Ishikawa (cell line): ENCODE measurements around the gene IKZF1.

Experiments used
- CEBPB ChIP-seq: IDR thresholded peaks from 2 replicates; pipeline ENCODE4 v1.6.1; 2012
- CREB1 ChIP-seq: IDR thresholded peaks from 2 replicates; pipeline ENCODE4 v1.6.1; 2012; ENCODE audit warnings: low read depth
- EGR1 ChIP-seq: IDR thresholded peaks from 2 replicates; pipeline ENCODE4 v1.6.1; 2012
- EP300 ChIP-seq: IDR thresholded peaks from 2 replicates; pipeline ENCODE4 v1.6.1; 2012; ENCODE audit warnings: borderline replicate concordance
- FOXM1 ChIP-seq: IDR thresholded peaks from 2 replicates; pipeline ENCODE4 v1.6.1; 2012; ENCODE audit warnings: low read depth, borderline replicate concordance
- NFIC ChIP-seq: IDR thresholded peaks from 2 replicates; pipeline ENCODE4 v1.6.1; 2012
- RAD21 ChIP-seq: IDR thresholded peaks from 2 replicates; pipeline ENCODE4 v1.6.1; 2012; ENCODE audit warnings: low read depth
- TAF1 ChIP-seq: IDR thresholded peaks from 2 replicates; pipeline ENCODE4 v1.6.1; 2012; ENCODE audit warnings: low read depth, mild to moderate bottlenecking
- TCF12 ChIP-seq: IDR thresholded peaks from 2 replicates; pipeline ENCODE4 v1.6.1; 2012; ENCODE audit warnings: low read depth
- TEAD4 ChIP-seq: IDR thresholded peaks from 2 replicates; pipeline ENCODE4 v1.6.1; 2012
- USF1 ChIP-seq: IDR thresholded peaks from 2 replicates; pipeline ENCODE4 v1.6.1; 2012
- YY1 ChIP-seq: IDR thresholded peaks from 2 replicates; pipeline ENCODE4 v1.6.1; 2012; ENCODE audit warnings: low read depth
- ZBTB7A ChIP-seq: IDR thresholded peaks from 2 replicates; pipeline ENCODE4 v1.6.1; 2012; ENCODE audit warnings: low read depth
- TF ChIP-seq, protein P1 (sequence below): IDR thresholded peaks from 2 replicates; pipeline ENCODE4 v1.6.1; 2012
- TF ChIP-seq, protein P2 (sequence below): IDR thresholded peaks from 2 replicates; pipeline ENCODE4 v1.6.1; 2012; ENCODE audit warnings: low read depth, mild to moderate bottlenecking

The IKZF1 gene

DNA sequence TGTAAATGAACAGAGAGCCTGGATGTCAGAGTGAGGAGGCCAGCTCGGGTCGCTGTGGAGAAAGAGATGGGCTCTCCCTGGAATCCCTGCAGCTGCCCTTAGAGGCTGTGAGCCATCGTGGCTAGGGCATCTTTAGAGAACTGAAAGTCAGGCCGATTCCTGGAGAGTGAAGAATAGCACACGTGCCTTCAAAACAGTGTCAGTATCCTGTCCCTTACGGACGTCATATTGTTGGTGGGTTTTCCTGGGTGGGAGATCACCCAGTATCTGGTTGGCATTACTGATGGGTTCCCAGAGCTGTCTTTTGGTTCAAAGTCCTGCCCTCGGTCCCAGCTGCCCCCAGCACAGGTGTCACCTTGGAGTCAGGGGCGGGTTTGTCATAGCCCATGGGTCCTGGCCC is 25.3 kb downstream of the IKZF1 start:
- TF ChIP-seq RAD21 (no peak), CREB1 (no peak), TEAD4 (no peak)
- TF ChIP-seq, protein P1, sequence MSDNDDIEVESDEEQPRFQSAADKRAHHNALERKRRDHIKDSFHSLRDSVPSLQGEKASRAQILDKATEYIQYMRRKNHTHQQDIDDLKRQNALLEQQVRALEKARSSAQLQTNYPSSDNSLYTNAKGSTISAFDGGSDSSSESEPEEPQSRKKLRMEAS = no peak

DNA sequence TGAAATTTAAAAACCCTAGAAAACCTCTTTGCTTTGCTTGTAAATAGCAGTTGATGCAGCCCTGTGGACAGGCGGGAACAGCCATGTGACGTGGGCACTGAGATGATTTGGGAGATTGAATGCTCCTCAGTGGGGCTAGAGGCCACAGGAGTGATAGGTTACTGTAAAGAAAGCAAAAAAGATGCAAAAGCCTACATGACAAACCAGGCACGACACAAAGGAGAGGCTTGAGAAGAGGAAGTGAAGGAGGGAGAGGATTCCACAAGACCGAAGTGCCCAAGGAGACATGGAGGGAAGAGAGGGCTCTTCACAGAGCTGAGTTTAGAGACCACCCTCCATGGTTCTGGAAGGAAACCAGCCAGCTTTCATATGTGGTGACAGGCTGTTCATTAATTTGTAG is 25.7 kb downstream of the IKZF1 start:
- TF ChIP-seq YY1 = no peak
- no peak for TF ChIP-seq EGR1
- no peak for TF ChIP-seq FOXM1

DNA sequence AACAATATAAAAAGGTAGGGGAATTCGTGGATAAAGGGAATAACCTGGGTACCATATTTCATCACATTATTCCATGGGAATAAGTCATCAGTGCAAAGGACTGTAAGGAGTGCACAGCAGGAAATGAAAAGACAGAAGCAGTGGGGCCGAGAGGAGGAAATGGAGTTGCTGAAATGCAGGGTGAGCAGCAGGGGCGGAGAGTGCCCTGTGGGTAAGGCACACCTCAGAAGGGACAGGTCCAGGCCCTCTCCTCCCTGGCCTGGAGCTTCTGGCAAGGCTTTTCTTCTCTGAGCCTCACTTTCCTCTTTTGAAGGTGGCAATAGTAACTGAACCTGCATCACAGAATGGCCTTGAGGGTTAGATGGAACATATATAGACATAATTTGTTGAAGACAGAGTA is 26.2 kb downstream of the IKZF1 start:
- TF ChIP-seq TAF1 = no peak
- no peak for TF ChIP-seq TCF12
- no peak for TF ChIP-seq EGR1

DNA sequence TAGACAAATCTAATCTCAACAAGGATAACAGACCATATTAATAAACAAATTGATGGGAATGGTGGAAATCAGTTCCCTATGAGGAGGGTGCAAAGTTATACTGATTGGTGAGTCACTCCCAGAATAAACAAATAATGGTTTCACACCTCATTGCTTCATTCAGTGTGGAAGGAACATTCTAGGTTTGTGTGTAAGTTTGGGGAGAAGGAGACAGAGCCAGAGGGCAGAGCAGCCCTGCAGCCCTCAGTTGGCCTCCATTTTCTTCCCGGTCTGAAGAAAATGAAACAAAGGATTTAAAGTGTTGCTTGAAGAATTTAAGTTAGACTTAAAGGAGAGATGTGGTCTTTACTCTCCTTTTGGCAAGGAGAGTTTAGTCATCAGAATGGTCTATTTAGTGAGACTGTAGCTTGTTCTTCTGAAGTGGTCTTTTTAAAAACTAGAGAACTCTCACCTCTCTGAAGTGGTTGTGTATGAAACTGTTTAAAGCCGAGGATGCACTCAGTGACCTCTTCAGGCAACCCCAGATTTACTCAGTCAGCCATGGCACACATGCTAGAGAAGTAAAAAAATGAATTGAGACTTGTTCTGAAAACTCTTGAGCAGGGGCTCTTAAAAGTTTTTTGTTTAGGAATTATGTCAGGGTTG is 27.2 kb downstream of the IKZF1 start:
- TF ChIP-seq NFIC (no peak), TEAD4 (no peak), CREB1 (no peak), EP300 (no peak), FOXM1 (no peak), EGR1 (no peak), TAF1 (no peak), TCF12 (no peak), RAD21 (no peak), USF1 (no peak), YY1 (no peak), ZBTB7A (no peak), CEBPB (no peak)
- TF ChIP-seq, protein P2, sequence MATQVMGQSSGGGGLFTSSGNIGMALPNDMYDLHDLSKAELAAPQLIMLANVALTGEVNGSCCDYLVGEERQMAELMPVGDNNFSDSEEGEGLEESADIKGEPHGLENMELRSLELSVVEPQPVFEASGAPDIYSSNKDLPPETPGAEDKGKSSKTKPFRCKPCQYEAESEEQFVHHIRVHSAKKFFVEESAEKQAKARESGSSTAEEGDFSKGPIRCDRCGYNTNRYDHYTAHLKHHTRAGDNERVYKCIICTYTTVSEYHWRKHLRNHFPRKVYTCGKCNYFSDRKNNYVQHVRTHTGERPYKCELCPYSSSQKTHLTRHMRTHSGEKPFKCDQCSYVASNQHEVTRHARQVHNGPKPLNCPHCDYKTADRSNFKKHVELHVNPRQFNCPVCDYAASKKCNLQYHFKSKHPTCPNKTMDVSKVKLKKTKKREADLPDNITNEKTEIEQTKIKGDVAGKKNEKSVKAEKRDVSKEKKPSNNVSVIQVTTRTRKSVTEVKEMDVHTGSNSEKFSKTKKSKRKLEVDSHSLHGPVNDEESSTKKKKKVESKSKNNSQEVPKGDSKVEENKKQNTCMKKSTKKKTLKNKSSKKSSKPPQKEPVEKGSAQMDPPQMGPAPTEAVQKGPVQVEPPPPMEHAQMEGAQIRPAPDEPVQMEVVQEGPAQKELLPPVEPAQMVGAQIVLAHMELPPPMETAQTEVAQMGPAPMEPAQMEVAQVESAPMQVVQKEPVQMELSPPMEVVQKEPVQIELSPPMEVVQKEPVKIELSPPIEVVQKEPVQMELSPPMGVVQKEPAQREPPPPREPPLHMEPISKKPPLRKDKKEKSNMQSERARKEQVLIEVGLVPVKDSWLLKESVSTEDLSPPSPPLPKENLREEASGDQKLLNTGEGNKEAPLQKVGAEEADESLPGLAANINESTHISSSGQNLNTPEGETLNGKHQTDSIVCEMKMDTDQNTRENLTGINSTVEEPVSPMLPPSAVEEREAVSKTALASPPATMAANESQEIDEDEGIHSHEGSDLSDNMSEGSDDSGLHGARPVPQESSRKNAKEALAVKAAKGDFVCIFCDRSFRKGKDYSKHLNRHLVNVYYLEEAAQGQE = no peak
- TF ChIP-seq, protein P1 = no peak

GRCh38 chr7:50332241-50333165 is 28.0 kb downstream of the IKZF1 start:
- TF ChIP-seq TCF12 = no peak
- TF ChIP-seq, protein P1 = no peak
- no peak for TF ChIP-seq CREB1
- no peak for TF ChIP-seq YY1
- TF ChIP-seq CEBPB = no peak
- no peak for TF ChIP-seq NFIC
- TF ChIP-seq, protein P2 = no peak
- no peak for TF ChIP-seq USF1
- TF ChIP-seq EP300 = no peak
- no peak for TF ChIP-seq ZBTB7A
- no peak for TF ChIP-seq RAD21
- no peak for TF ChIP-seq FOXM1
- TF ChIP-seq EGR1 = no peak
- no peak for TF ChIP-seq TAF1
- no peak for TF ChIP-seq TEAD4

DNA sequence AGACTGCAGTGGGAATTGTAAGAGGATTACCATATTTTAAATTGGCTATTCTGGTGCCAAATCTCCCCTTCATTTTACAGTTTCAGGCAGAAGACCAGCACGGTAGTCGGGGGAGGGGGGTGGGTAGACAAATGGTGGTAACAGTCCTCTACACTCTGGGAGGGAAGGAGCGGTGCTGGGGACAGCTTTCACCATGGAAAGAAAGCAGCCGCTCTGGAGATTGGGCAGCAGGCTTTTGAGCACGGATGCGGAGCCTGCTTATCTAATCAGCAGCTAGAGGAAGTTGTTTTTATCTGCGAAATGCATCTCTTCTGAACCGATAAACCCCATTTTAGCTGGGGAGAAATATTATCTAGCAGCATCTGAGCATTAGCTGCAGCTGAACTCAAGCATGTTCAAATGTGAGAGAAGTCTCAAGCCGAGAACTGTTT is 28.7 kb downstream of the IKZF1 start:
- TF ChIP-seq TAF1 = no peak
- no peak for TF ChIP-seq CREB1
- TF ChIP-seq TEAD4 = no peak
- TF ChIP-seq USF1 = no peak
- no peak for TF ChIP-seq TCF12
- TF ChIP-seq, protein P2 = no peak
- no peak for TF ChIP-seq ZBTB7A
- TF ChIP-seq NFIC = no peak
- TF ChIP-seq RAD21 = no peak
- no peak for TF ChIP-seq CEBPB
- no peak for TF ChIP-seq YY1
- TF ChIP-seq EP300 = no peak
- no peak for TF ChIP-seq FOXM1
- TF ChIP-seq, protein P1 = no peak
- no peak for TF ChIP-seq EGR1
